NCI-H345 treated with DMSO at 0.1 percent for 48 hours (cell line): Measurements from ENCODE around the gene VIT.

Experiments used
- DNase-seq: peaks from one replicate; lab custom pipeline; 2025; ENCODE audit not compliant: unreplicated experiment; lab: John Stamatoyannopoulos, UW

Gene VIT

GRCh38 chr2:36855429-36855828 is 158.9 kb downstream of the VIT start:
- no peak for DNase-seq

DNA sequence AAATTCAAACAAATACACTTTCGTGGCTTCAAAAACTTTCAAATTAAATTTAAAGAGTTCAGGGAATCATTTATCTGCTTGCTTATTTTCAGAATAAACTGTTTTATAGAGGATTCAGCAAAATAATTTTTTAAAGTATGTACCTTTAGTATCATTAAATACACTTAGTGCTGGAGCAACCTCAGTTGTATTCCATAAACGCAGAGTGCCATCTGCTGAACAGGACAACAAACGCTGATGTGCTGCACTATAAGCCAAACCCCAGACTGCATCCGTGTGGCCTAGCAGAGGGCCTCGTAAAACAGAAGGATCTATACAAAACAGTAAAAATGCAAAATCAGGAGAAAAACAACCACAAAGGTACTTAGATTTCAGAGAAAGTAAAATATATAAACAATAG is 161.2 kb downstream of the VIT start:
- DNase-seq = no peak

GRCh38 chr2:36858551-36859365 is 162.3 kb downstream of the VIT start:
- DNase-seq = no peak

DNA sequence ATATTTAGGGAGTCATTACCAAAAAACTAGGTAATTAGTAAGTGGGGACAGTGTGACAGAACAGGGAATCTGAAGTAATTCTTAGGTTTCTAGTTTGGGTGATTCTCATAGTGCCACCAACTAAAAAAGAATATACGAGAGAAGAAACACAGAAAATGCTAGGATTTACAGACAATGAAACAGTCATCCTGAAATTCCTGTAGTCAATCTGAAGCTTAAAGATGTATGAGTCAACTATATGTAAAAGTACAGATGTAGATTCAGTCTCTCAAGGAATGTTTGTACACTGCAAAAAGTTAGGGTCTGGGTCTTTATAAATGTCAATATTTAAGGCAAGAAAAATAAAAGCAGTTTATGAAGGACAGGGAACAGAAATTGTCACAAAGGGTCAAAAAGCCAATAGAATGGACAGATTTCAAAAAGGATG is 162.9 kb downstream of the VIT start:
- DNase-seq = no peak

DNA sequence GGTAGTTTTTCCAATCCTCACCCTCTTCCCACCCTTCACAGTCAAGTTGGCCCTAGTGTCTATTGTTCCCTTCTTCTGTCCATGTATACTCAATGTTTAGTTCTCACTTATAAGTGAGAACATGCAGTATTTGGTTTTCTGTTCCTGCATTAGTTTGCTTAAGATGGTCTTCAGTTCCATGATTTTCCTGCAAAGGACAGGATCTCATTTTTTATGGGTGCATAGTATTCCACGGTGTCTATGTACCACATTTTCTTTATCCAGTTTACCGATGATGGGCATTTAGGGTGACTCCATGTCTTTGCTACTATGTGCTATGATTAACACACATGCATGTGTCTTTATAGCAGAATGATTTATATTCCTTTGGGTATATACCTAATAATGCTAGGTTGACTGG is 165.4 kb downstream of the VIT start:
- no peak for DNase-seq
